Right forelimb (tissue), 1 donor: ENCODE measurements around the gene PDZK1IP1.
"Not testable (repeated sequence)": the region's sequence is repeated elsewhere in the genome, so short reads cannot be mapped to it uniquely, and the experiment has no call there.

ENCODE experiments used
- DNase-seq: peaks from one replicate; pipeline ENCODE4 v3.0.0-alpha.2; 2018

The PDZK1IP1 gene

DNA sequence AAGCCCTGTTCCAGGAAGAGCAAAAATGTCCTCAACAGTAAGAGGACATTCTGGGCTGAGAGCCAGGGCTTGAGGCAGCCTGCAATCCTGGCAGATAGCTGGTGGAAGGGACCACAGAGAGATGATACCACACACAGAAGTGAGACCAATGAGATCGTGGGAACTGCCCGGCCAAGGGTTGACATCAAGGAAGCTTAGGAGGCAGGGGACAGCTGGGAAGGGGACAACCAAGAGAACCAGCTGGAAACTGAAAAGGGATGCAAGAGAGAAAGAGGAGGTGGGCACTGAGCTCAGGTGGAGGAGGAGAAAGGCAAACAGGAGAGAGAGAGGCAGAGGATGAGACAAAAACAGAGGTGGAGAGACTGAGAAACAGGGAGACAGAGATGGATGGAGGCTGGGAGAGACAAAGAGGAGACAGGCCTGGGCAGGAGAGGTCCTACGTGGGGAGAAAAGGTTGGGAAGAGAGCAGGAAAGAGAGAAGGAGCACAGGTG lies 9.2 kb downstream of the PDZK1IP1 start:
- no peak for DNase-seq

DNA sequence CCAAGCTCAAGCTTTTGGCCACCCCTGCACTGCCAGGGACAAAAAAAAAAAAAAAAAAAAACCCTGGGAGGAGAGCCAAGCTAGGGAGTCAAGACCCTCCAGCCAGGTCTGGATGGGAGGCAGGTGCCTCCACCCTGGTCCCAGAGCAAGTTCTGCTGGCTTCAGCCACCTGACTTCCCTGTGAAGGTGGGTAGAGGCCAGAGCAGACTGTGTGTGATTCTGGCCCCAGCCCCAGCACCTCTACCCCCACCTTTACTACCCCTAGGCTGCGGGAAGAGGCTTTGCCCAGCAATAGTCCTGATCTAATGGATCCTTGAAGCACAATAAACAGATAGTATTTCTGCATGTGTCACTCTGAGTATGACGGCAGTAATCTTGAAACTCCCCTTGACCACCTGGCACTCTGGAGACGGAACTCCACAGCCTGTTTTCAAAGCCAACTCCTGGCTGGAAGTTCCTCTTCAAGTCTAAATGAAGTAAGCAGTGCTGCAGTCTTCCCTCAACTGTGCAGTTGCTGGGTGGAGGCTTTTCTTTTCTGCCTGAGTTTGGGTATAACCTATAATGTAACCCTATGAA lies 9.8 kb downstream of the PDZK1IP1 start:
- no peak for DNase-seq

DNA sequence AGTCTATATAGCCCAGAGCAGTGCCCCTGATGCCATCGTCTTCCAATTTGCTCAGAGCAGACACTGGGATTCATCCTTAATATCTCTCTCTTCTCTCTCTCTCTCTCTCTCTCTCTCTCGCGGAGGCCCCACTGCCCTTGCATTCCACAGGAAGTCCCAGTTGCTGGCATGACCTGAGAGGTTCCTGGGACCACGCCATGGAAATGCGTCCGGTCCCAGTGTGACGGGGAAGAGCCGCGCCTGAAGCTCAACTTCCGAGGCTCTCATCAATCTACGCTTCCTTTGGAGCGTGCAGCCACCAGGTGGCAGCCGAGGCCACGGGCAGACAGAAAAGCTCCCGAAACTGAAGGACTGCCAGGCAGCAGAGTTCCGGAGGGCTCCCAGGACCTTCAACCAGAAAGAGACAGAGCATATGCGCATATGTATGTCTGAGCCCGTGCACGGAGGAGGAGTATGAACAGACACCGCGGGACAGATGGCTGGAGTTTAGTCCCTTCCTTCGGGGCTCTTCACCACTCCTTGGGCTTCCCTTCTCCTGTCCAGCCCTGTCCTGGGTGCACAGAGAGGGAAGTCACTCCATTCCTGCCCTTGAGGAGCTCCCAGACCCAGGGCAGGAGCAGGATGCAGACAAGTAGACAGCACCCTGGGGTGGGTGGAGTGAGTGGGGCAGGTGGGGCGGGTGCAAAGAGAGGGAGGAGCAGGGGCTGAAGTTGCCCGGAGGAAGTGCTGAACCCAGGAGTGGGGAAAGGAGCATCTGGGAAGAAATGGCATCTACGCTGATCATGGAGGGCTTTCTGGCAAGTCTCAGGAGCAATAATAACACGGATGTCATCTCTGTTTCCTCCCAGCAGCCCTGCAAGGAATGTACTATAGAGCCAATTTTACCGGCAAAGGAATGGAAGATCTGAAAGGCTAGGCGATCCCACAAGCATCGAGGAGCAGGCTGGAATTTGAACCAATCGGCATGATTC lies 10.5 kb downstream of the PDZK1IP1 start:
- DNase-seq = peak; percentile 95

DNA sequence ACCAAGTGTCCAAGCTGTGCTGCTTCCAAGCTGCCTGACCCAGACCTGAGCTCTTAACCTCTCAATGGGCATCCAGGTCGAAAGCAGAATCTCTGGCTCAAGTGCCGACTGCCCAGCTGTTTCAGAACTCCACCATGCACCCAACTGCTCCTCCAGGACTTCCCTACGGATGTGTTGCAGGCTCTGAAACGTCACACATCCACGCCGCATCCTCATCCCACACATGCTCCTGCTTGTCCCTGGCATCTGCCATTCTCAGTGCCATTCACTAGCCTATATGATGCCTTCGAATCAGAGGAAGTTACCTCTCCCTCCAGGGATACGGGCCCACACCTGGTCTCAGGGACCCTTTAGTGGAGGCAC lies 11.2 kb downstream of the PDZK1IP1 start:
- no peak for DNase-seq

DNA sequence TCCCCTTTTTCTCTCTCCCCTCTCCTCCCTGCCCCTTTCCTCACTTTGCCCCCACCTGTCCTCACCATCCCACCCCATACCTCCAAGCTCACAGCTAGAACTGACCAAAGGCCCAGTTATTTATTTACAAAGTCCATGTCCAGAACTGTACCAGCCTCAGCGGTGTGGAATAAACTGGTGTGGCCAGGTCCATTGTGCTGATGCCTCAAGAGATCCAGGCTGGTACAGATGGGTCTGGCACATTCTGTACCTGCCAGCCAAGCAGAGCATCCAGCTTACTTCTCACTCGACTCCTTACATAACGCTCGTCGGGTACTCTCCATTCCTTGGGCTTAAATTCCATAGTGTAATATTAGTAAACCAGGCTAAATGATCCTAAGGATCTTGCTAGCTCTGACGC lies 11.8 kb downstream of the PDZK1IP1 start:
- DNase-seq = no peak

DNA sequence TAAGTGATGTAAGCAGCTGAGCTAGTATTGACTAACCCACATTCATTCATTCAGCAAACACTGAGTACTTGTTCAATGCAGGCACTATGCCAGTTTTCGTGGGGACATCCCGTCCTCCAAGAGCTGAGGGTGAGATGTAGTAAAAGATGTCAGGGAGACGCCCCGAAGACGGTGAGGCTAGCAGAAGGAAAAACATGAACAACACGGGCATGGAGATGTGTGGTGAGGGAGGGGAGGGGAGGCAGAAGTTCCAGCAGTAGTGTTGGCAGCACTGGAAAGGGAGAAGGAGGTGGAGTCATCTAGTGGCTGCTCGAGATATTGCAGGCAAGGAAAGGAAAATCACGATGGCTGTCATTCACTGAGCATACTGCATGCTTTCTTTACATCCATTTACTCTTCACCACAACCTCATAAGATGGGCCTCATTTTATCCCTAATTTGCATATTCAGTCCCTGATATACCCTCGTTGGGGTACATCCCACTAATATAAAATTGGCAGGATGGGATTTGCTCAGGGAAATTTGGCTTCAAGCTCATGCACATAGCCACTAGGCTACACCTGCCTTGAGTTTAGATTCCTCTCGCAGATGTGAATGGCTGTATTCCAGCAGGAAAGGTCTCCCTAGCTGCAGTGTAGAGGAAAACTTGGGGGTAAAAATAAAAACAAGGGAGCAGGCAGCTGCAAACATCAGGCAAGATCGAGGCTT lies 14.5 kb downstream of the PDZK1IP1 start:
- peak; percentile 69 for DNase-seq

DNA sequence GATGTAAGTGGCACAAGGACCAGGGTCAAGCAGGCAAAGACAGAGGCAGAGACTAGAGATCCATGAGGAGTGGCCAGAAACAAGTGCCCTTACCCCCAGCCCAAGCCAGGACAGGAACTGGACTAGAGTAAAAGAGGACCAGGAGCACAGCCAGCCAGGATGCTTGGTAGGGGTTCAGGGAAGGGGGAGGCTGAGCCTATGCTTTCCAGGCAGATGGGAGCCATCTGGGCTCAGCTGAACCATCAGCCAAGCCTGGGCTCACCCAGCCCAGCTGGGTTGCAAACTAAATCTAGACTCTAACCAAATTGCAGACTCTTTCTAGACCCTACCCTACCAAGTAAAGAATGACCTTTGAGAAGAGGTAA lies 15.2 kb downstream of the PDZK1IP1 start:
- DNase-seq = no peak

DNA sequence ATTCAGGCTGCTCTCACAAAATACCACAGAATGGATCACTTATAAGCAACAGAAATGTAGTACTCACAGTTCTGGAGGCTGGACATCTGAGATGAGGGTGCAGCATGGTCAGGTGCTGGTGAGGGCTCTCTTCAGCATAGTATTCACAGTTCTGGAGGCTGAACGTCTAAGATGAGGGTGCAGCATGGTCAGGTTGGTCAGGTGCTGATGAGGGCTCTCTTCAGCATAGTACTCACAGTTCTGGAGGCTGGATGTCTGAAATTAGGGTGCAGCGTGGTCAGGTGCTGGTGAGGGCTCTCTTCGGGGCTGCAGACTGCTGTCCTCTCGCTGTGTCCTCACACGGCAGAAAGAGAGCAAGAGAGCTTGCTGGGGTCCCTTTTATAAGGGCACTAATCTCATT lies 17.1 kb downstream of the PDZK1IP1 start:
- DNase-seq = no peak

DNA sequence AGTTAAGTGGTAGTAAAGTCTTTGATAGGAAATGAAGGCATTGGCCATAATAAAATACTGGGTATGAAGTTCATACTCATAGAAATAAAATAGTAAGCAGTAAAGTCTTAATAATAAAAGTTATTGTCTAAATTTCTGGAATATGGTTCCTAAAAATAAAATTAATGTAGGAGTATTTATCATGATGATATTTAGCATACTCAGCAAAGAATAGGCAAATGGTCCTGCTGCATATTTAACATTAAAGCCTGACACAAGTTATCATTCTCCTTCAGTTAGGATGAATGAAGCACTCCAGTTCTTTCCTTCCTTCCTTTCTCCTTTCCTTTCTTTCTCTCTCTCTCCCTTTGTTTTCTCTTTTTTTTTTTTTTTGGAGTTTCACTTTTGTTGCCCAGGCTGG lies 25.3 kb downstream of the PDZK1IP1 start:
- DNase-seq = no peak

DNA sequence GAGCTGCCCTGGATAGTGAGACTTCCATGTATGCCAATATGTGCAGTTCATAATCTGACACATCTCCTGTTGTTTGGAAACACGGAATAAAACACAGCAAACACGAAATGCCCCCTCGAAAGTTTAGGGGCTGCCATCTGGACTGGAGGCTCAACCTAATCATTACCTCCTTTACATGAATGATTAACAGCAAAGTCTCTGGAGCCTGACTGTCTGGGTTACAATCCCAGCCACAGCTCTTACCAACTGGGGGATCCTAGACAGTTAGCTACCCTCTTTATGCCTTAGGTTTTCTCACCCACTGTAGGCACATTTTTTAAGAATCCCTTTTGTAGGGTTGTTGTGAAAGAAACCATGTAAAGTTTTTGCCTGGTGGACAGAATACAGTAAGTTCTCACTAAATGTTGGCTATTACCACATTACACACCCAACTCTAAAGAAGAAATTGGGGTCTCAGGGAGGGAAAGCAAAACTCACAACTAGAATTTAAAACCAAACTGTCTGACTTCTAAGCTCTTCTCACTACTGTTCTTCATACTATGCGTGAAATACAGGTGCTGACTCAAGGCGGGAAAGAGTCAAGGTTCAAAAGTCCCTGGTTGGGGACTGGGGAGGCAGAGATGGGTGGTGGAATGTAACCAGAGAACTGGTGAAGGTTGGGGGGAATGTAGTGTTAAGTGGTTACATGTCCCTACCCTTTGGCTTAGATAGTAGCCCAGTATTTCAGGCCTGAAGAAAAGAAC lies 28.4 kb downstream of the PDZK1IP1 start:
- no peak for DNase-seq

DNA sequence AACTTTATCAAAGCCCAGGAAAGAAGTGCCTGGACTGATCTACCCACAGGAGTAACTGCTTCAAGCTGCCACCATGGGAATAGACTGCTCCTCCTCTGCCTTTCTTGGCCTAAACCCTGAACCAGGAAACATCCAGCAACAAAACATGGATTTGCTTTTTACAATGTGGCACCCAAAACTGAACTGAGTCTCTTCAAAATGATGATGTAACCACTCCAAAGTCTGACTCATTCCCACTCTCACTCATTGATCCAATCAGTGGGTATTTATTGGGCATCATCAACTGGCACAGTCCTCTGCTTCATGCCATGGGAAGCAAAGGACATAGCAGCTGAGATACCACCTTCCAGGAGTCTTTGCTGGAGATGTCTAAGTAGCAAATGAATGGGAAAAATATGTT lies 29.1 kb downstream of the PDZK1IP1 start:
- DNase-seq = no peak

DNA sequence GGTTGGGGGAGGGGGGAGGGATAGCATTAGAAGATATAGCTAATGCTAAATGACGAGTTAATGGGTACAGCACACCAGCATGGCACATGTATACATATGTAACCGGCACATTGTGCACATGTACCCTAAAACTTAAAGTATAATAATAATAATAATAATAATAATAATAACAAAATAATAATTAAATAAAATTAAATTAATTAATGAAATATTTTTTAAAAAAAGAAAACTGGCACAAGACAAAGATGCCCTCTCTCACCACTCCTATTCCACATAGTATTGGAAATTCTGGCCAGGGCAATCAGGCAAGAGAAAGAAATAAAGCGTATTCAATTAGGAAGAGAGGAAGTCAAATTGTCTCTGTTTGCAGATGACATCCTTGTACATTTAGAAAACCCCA lies 31.9 kb downstream of the PDZK1IP1 start:
- not testable (repeated sequence) for DNase-seq

DNA sequence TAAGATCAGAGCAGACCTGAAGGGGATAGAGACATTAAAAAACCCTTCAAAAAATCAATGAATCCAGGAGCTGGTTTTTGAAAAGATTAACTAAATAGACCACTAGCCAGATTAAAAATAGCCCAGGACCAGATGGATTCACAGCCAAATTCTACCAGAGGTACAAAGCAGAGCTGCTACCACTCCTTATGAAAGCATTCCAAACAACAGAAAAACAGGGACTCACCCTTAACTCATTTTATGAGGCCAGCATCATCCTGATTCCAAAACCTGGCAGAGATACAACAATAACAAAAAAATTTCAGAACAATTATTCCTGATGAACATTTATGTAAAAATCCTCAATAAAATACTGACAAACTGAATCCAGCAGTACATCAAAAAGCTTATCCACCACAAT lies 33.4 kb downstream of the PDZK1IP1 start:
- DNase-seq = not testable (repeated sequence)

DNA sequence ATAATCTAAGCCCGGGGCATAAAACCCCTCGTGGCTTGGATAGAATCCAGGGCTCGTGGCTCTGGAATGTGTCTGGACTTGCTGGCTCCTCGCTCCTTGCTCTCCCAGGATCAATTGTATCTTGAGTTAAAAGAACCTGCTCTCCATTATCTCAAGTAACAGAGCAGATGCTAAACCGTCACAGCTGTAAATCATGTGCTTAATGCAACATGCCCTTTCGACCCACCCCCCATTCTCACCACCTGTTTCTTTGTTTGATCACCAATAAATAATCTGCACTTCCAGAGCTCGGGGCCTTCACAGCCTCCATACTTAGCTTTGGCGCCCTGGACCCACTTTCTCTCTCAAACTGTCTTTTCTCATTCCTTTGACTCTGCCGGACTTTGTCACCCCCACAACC lies 40.7 kb downstream of the PDZK1IP1 start:
- DNase-seq = not testable (repeated sequence)

DNA sequence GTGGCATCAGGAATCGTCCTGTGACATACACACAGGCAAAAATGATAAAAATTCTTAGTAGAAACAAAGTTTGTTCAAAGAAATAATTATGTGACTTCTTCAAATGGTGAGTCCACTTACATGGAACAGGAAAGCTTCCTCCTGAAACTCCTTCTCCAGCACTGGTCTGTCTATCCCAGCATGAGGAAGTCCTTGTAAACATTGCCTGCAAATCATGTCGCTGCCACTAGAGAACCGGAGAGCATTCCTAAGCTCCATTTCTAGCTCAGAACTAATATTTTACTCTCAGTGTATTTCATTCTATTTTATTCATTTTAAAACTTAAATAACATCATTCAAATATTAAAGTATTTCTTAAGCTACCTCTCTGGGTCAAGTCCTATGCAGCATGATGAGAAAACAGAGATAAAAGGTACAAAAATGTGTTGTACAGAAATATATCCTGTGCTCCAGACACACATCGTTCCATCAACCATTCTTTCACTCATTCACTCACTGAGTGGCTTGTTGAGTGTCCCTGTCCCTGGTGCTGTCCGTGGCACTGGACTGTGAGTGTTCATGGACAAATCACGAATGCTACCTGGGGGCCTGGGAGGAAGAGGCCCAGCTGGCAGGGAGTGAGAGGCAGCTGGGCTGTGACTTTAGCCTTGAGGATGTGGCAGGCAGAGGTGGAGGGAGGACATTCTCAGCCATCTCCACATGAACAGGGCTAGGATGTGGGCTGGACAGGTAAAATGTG lies 42.6 kb downstream of the PDZK1IP1 start:
- no peak for DNase-seq

DNA sequence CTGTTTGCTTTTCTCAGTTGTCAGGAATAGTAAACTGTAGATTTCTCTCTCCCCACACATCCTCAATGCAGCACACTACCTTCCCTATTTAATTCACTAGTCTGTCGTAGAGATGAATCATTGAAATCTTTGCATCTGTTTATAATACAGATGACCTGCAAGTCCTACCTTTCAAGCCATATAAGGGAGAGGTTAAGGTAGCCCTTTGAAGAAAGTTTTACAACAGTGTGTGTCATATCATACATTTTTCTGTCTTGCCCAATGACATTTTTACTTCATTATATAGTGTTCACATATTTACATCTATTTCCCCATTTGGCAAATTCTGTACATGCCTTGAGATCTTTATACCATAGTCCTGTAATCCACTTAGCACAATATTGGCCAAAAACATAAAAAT lies 43.3 kb downstream of the PDZK1IP1 start:
- not testable (repeated sequence) for DNase-seq

DNA sequence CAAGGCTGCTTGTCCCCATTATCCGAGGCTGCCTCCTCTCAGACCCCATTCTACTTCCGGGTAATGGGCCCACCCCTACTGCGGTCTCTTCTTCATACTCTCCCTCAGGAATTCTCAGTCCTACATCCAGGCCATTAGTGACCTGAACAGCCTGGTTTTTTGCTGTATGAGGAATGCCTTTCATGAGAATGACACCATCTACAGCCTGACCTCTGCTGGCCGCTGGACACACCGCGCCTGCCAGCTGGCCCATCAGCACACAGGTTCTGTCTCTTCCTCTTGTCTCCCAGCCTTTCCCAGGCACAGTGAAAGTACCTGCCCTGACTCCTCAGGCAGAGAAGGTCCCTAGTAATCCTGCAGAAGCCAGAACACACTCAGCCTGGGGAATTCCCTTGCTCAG lies 46.2 kb downstream of the PDZK1IP1 start:
- DNase-seq = not testable (repeated sequence)

DNA sequence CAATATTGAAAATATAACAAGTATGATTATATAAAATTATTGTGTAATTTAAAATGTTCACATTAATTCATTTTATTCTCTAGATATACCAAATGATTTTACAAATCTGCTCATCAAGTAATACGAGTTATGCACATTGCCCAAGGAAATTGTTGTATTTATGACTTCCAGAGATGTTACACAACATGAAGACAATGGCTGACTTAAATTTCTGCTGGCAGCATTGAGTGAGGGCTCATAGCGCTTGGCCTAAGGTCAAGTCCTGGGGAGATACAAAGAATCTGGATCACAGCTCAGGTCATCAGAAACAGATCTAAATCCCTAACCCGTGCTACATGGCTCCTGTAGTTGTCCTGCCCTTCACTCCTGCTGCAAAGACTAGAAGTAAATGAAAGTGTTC lies 49.5 kb downstream of the PDZK1IP1 start:
- not testable (repeated sequence) for DNase-seq

DNA sequence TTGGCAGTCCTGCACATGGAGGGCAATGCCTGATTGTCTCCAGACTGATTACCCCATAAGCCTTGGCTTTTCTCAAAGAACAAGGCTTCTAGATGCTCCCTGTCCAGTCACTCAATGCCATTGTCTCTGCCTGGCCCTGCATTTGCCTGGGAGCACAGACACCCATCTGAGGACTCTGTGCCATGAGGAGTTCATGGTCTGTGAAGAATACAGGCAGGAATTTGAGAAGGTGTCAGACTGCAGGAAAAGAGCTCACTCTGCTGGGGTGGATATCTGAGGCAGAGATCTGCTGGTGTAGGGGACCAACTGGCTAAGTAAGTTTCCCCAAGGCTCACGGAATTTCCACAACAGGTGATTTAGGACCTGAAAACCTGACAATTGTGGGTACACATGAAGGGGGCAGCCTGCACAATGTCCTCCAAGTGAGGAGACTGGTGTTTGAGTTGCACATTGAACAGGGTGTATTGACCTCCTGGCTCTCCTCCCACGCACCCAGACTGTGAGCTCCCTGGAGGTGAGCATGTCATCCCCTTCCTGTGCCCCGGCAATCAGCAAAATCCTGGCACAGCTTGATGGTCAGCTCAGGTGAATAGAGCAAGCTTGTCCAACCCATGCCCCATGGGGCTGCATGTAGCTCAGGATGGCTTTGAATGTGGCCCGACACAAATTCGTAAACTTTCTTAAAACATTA lies 51.8 kb downstream of the PDZK1IP1 start:
- no peak for DNase-seq

DNA sequence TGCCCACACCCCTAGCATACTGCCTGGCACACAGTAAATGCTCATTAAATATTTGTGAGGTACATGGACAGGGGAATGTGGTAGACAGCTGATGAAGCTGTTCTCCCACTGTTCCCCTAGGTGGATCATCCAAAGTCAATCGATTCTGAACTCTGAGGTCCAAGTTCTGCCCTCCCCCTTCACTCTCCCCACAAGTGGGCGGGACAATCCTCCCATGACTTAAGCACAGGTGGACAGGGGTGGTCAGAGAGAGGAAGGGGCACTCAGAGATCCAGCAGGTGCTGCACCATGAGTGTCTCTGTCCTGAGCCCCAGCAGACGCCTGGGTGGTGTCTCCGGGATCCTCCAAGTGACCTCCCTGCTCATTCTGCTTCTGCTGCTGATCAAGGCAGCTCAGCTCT lies 52.6 kb downstream of the PDZK1IP1 start, which contains the start of gene CYP4A22:
Gene CYP4A22 (plus strand): TSS at position 244 of the 400 bp plus-strand sequence. CDS start 45 bp downstream, at position 289.
- DNase-seq = no peak
